HUDEP-2 (cell line): ENCODE measurements around the gene GREB1.

Experiments
- DNase-seq, 76 experiments: peaks; one replicate each; lab custom pipeline; 2025; ENCODE audit not compliant: unreplicated experiment in 76 of 76; lab: John Stamatoyannopoulos, UW

Gene GREB1

GRCh38 chr2:11533278-11534070, at the start of gene GREB1:
Gene GREB1, plus strand, starts transcription at chr2:11534045. Its CDS starts 22,570 bp downstream, at chr2:11556615.
- DNase-seq, result no peak

GRCh38 chr2:11488809-11489208, 45.0 kb upstream of the GREB1 start:
- no peak for DNase-seq

- DNase-seq, result no peak
These were observed 43.7 kb upstream of the GREB1 start for GRCh38 chr2:11490194-11490593.

- no peak for DNase-seq
These were observed 42.4 kb upstream of the GREB1 start for GRCh38 chr2:11491348-11491933.

- no peak for DNase-seq
These were observed 41.6 kb upstream of the GREB1 start for GRCh38 chr2:11492244-11492643.

GRCh38 chr2:11492720-11493119, 41.1 kb upstream of the GREB1 start:
- DNase-seq, result peak in 32 of 76 experiments; percentile 6 to 42 (median 18)

- no peak for DNase-seq
These were observed 40.6 kb upstream of the GREB1 start for GRCh38 chr2:11493282-11493681.

- DNase-seq, result no peak
These were observed 39.5 kb upstream of the GREB1 start for GRCh38 chr2:11494310-11494709.

GRCh38 chr2:11495844-11496681, 37.8 kb upstream of the GREB1 start:
- peak in 1 of 76 experiments; percentile 2 for DNase-seq

GRCh38 chr2:11498543-11499034, 35.3 kb upstream of the GREB1 start:
- peak in 70 of 76 experiments; percentile 4 to 79 (median 52) for DNase-seq

- no peak for DNase-seq
These were observed 34.6 kb upstream of the GREB1 start for GRCh38 chr2:11499081-11499743.

GRCh38 chr2:11500702-11501303, 33.0 kb upstream of the GREB1 start:
- no peak for DNase-seq

- DNase-seq, result no peak
These were observed 31.0 kb upstream of the GREB1 start for GRCh38 chr2:11502740-11503292.

GRCh38 chr2:11503354-11503927, 30.4 kb upstream of the GREB1 start:
- DNase-seq, result no peak

GRCh38 chr2:11505652-11506610, 27.9 kb upstream of the GREB1 start:
- no peak for DNase-seq

GRCh38 chr2:11506611-11506969, 27.3 kb upstream of the GREB1 start:
- DNase-seq, result no peak

- no peak for DNase-seq
These were observed 26.3 kb upstream of the GREB1 start for GRCh38 chr2:11507517-11507916.

- no peak for DNase-seq
These were observed 25.6 kb upstream of the GREB1 start for GRCh38 chr2:11508279-11508678.
